ENCODE data around the gene CHST12.
"Not testable (repeated sequence)": the region's sequence is repeated elsewhere in the genome, so short reads cannot be mapped to it uniquely, and the experiment has no call there.

CHST12 gene

DNA sequence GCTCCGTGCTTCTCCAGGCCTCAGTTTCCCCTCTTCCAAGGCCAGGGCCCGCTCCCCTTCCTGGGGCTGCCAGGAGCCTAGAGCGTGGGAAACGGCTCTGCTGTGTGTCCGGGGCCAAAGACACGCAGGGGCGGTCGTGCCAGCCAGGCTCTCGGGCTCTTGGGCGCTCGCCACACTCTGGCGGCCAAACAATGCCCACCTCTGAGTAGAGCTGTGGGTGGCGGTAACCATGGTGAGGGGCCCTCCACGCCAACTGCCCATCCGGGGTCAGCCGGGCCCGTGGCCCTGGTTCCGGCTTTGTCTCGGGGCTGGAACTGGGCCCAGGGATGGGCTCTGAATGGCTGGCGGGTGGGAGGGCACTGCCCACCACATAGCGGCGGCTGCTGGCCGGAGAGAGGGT, 56.8 kb downstream of the CHST12 start:
- DNase-seq (ENCODE audit: low spot score) (no peak), FAIRE-seq (no peak)

GRCh38 chr7:2460641-2461040, 57.2 kb downstream of the CHST12 start:
- no peak for FAIRE-seq
- no peak for DNase-seq (ENCODE audit: low spot score)

GRCh38 chr7:2461268-2462026, 58.0 kb downstream of the CHST12 start:
- FAIRE-seq (no peak), DNase-seq (ENCODE audit: low spot score) (no peak)

GRCh38 chr7:2462731-2463130, 59.3 kb downstream of the CHST12 start:
- no peak for FAIRE-seq
- no peak for DNase-seq (ENCODE audit: low spot score)

- DNase-seq (ENCODE audit: low spot score) = no peak
- no peak for FAIRE-seq
Observed at GRCh38 chr7:2465928-2466327, 62.5 kb downstream of the CHST12 start.

GRCh38 chr7:2466675-2467074, 63.3 kb downstream of the CHST12 start:
- FAIRE-seq (no peak), DNase-seq (ENCODE audit: low spot score) (no peak)

DNA sequence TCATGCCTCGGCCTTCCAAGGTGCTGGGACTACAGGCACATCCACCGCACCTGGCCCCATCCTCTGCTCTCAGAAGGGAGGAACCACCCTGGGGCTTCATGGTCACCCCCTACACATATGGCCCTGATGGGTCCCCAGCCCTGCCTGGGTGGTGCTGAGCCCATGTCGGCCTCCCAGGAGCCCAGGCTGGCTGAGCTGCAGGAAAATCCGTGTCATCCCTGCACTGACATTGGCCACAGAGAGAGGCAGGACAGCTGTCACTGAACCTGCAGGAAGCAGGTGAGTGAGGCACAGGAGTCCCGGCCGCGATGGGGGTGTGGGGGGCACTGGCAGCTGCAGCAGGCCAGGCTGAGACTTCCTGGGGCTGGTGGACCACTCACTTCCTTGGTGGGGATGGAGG, 64.8 kb downstream of the CHST12 start:
- DNase-seq (ENCODE audit: low spot score) (no peak), FAIRE-seq (no peak)

DNA sequence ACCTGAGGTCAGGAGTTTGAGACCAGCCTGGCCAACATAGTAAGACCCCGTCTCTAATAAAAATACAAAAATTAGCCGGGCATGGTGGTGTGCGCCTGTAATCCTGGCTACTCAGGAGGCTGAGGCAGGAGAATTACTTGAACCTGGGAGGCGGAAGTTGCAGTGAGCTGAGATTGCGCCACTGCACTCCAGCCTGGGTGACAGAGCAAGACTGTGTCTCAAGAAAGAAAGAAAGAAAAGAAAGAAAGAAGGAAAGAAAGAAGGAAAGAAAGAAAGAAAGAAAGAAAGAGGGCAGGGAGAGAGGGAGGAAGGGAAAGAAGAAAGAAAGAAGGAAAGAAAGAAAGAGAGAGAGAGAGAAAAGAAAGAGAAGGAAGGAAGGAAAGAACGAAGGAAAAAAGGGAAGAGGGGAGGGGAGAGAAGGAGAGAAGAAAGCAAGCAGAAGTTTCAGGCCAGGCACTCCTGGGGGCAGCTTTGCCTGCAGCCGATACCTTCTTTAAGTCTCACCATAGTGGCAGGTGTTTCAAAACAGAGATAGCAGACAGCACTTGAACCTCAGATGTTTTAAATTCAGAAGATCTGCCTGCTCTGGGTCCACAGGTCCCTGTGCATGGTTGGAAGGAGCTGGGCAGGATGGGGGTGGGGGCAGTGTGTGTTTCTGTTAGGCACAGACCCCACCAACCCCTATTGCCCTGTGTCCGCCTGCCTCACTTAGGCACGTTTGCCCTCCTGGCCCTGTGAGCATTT, 66.2 kb downstream of the CHST12 start:
- peak; percentile 81 for FAIRE-seq
- DNase-seq (ENCODE audit: low spot score) = not testable (repeated sequence)

- DNase-seq (ENCODE audit: low spot score) = no peak
- peak; percentile 91 for FAIRE-seq
Observed at GRCh38 chr7:2470204-2471021, 67.0 kb downstream of the CHST12 start.

GRCh38 chr7:2471022-2471329, 67.6 kb downstream of the CHST12 start:
- peak; percentile 74 for DNase-seq (ENCODE audit: low spot score)

GRCh38 chr7:2471396-2471795, 68.0 kb downstream of the CHST12 start:
- DNase-seq (ENCODE audit: low spot score) (no peak), FAIRE-seq (peak; percentile 93)

More at GRCh38 chr7:2471022-2471329, 67.6 kb downstream of the CHST12 start:
- no peak for FAIRE-seq

- DNase-seq (ENCODE audit: low spot score) (no peak), FAIRE-seq (no peak)
Observed at GRCh38 chr7:2472739-2473138, 69.3 kb downstream of the CHST12 start.

DNA sequence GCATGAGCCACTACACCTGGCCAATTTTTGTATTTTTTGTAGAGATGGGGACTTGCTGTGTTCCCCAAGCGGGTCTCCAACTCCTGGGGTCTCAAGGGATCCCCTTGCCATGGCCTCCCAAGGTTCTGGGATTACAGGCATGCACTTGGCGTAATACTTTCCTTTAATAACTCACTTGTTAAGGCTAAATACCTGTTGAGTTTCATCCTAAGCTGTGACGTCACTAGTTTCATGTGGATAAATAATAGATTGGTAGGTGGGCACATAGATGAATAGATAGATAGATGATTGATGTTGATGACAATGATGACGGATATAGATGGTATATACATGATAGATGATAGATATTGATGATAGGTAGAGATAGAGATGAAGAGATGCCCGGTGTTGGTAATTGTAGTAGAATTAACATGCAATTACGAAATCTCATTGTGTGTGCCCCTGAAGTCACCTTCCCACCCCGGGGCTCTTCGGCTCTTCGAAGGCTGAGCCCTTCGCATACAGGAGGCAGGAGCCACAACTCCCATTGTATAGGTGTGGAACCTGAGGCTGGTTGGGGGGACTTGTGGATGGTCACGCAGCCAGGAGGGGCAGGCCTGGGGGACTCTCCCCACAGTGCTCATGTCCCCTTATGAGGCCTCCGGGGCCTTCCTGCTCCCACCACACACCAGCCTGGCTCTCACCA, 70.2 kb downstream of the CHST12 start:
- peak; percentile 92 for FAIRE-seq
- no peak for DNase-seq (ENCODE audit: low spot score)

DNA sequence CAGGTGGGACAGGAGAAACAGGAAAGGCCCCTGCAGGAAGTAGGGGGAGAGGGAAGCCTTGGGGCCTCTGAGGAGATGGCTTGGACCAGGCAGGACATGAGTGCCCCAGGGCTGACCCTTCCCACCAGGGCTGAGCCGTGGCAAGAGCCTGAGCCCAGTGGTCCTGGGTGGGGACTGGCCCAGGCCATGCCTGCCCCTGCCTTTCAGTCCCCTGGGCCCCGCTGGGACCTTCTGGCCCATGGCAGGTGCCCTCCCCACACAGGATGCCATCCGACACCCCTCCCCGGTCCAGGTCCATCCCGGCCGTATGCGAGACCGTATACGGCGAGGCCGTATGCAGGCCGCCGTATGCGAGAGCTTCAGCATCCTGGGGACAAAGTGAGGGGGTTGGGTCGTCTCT, 70.8 kb downstream of the CHST12 start:
- no peak for DNase-seq (ENCODE audit: low spot score)
- no peak for FAIRE-seq

DNA sequence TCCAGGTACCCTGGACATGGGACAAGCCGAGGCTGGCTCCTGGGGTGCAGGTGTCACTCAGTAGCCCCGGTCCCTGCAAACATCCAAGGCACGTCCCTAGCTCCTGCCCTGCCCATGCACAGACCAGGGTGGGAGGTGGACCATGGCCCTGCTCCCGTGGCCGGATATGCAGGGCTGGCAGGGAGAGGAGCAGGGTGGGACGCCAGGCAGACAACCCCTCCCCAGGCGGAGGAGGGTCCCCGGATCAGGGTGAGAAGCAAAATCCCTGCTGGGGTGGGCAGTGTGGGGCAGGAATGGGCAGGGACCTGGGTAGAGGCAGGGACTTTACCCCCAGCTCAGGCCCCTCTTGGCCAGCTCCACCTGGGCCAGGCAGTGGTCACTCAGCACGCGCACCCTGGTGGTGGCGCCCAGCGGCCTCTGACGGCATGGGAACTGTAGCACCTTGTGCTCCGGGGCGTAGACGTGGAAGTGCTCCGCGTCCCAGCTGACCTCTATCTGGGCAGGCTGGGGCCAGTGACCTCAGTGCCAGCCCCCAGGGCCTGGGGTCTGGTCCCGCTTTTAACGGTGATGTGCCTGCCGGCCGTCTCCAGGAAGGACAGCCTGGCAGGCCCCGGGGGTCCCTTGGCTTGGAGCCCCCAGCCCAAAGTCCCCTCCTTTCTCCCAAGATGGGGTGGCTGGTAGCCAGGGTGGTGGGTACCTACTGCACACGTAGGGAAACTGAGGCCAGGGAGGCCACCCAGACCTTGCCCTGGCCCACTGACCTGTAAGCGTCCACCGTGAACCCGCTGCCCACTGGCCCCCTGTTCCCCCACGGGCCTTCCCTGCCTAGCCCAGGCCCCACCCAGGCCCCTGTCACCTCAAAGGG, 71.6 kb downstream of the CHST12 start:
- FAIRE-seq (peak; percentile 65), DNase-seq (ENCODE audit: low spot score) (no peak)

GRCh38 chr7:2475678-2476015, 72.2 kb downstream of the CHST12 start:
- peak; percentile 32 for FAIRE-seq
- no peak for DNase-seq (ENCODE audit: low spot score)

GRCh38 chr7:2476298-2476697, 72.9 kb downstream of the CHST12 start, which contains the start of gene GRIFIN:
Gene GRIFIN, minus strand, starts transcription at chr7:2476398. Its CDS starts 15 bp downstream, at chr7:2476383.
- no peak for DNase-seq (ENCODE audit: low spot score)
- no peak for FAIRE-seq

DNA sequence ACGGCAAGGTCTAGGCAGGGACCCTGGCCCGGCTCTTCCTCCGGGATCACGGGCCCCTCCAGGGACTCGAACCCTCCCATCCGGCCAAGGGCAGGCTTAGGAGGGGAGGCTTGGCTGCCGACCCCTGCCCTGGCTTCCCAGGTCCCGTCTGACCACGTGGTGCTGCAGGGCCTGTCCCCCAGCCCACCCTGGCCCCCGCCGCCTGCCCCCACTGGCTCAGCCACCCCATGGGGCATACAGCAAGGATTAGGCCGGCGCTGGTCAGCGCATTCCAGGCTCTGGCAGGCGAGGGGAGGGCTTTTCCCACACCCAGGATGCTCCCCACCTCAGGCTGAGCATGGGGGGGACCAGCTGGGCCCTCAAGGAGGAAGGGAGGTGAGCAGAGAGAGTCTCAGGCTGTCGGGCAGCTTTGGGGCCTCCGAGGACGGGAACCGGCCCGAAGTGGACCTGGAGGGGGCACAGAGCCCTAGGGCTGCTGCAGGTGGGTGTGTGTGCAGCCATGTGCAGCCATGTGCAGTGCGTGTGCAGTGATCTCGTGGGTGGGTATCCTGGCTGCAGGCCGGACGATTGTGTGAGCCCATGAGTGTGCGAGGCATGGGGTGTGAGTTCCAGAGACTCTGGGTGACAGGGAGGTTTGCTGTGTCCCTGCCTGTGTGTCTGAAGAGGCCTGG, 73.5 kb downstream of the CHST12 start:
- no peak for DNase-seq (ENCODE audit: low spot score)

GRCh38 chr7:2477447-2478398, 74.3 kb downstream of the CHST12 start:
- FAIRE-seq = peak; percentile 98
- peak; percentile 88 for DNase-seq (ENCODE audit: low spot score)

More for the DNA sequence above, 73.5 kb downstream of the CHST12 start:
- peak; percentile 50 for FAIRE-seq

Data from urothelium cell line (cell line).